ENCODE results near the gene NFKB2. TPM values are rescaled to one million over a fixed set of nuclear protein-coding genes. Genes with fewer than 3 reads are reported as not detected.
A peak's percentile ranks its signal among the peaks of the same experiment; 100 is the strongest.

Gene NFKB2
- 30.4 and 45.1 TPM in 2 replicates for total RNA-seq

GRCh38 chr10:102395400-102396316 lies at the start of gene NFKB2:
Gene NFKB2 (plus strand): TSS chr10:102395705. CDS start chr10:102395960, 255 bp downstream.

GRCh38 chr10:102418622-102419268 lies 23.2 kb downstream of the NFKB2 start, which contains the start of gene PSD:
Gene PSD (minus strand): TSS chr10:102418785. CDS start chr10:102417038, 1,747 bp downstream.

GRCh38 chr10:102420714-102421506 lies 25.4 kb downstream of the NFKB2 start, which contains the start of gene FBXL15:
Gene FBXL15 (plus strand): TSS chr10:102420836. CDS start chr10:102421130, 294 bp downstream.

GRCh38 chr10:102432162-102432950 lies 36.9 kb downstream of the NFKB2 start, which contains the start of gene CUEDC2:
Gene CUEDC2 (minus strand): TSS chr10:102432574. CDS start chr10:102425188, 7,386 bp downstream.

GRCh38 chr10:102451105-102451969 lies 55.8 kb downstream of the NFKB2 start, which contains the start of gene C10orf95:
Gene C10orf95 (minus strand): TSS chr10:102451543. CDS start chr10:102451093, 450 bp downstream.

Small RNAs within 50 kb of the gene (small RNA-seq; reads per million reads assigned to genes)
- gene MIR146B (ENCODE audit: low replicate concordance), result 33.8 reads per million, percentile 97 among the genes with 10 or more reads in this experiment

Other genes with a start within 250 kb of the NFKB2 start
- 46.5 and 56.2 TPM in 2 replicates for gene NOLC1, start 243.3 kb upstream of the NFKB2 start, total RNA-seq
- 0.66 and 0.72 TPM in 2 replicates for gene ELOVL3, start 169.4 kb upstream of the NFKB2 start, total RNA-seq
- not detected in 2 replicates for gene PITX3, start 154.2 kb upstream of the NFKB2 start, total RNA-seq
- gene GBF1, start 150.2 kb upstream of the NFKB2 start, total RNA-seq, result 46.0 and 74.6 TPM in 2 replicates
- gene PSD, start 23.1 kb downstream of the NFKB2 start, total RNA-seq, result 1.1 and 2.3 TPM in 2 replicates
- gene FBXL15, start 25.1 kb downstream of the NFKB2 start, total RNA-seq, result 5.7 and 15.8 TPM in 2 replicates
- 26.9 and 51.2 TPM in 2 replicates for gene CUEDC2, start 36.9 kb downstream of the NFKB2 start, total RNA-seq
- not detected in 2 replicates for gene C10orf95, start 55.8 kb downstream of the NFKB2 start, total RNA-seq
- 126 and 187 TPM in 2 replicates for gene ACTR1A, start 107.0 kb downstream of the NFKB2 start, total RNA-seq
- 3.9 and 5.0 TPM in 2 replicates for gene SUFU, start 108.3 kb downstream of the NFKB2 start, total RNA-seq
- 177 and 323 TPM in 2 replicates for gene TRIM8, start 248.8 kb downstream of the NFKB2 start, total RNA-seq